Activated T-cell treated with anti-CD3 and anti-CD28 coated beads for 48 hours (primary cell): ENCODE measurements around the gene RPAP2.
"Not testable (repeated sequence)": the region's sequence is repeated elsewhere in the genome, so short reads cannot be mapped to it uniquely, and the experiment has no call there.

Source experiments
- DNase-seq: peaks from one replicate; pipeline ENCODE4 v3.0.0-alpha.2; 2020; ENCODE audit warnings: low read depth

The RPAP2 gene

GRCh38 chr1:92298573-92299476 is at the start of gene RPAP2, which contains the start of gene GLMN:
Gene RPAP2 (plus strand): TSS chr1:92299059. CDS start chr1:92299074, 15 bp downstream.
Gene GLMN (minus strand): TSS chr1:92298987. CDS start chr1:92297999, 988 bp downstream.
- peak; percentile 76 for DNase-seq

GRCh38 chr1:92254714-92255113 is 44.1 kb upstream of the RPAP2 start:
- not testable (repeated sequence) for DNase-seq

- no peak for DNase-seq
Observed at GRCh38 chr1:92259350-92259749, 39.5 kb upstream of the RPAP2 start.

GRCh38 chr1:92262516-92262915 is 36.3 kb upstream of the RPAP2 start:
- no peak for DNase-seq

- DNase-seq, result no peak
Observed at GRCh38 chr1:92273039-92273438, 25.8 kb upstream of the RPAP2 start.

GRCh38 chr1:92274939-92275338 is 23.9 kb upstream of the RPAP2 start:
- no peak for DNase-seq

- DNase-seq, result no peak
Observed at GRCh38 chr1:92276082-92276481, 22.8 kb upstream of the RPAP2 start.

- DNase-seq, result no peak
Observed at GRCh38 chr1:92277105-92277723, 21.6 kb upstream of the RPAP2 start.

- DNase-seq, result not testable (repeated sequence)
Observed at GRCh38 chr1:92279781-92280180, 19.1 kb upstream of the RPAP2 start.

GRCh38 chr1:92281411-92281810 is 17.4 kb upstream of the RPAP2 start:
- DNase-seq, result not testable (repeated sequence)

GRCh38 chr1:92291372-92291999 is 7.4 kb upstream of the RPAP2 start:
- DNase-seq, result no peak

- no peak for DNase-seq
Observed at GRCh38 chr1:92298213-92298572, 666 bp upstream of the RPAP2 start.

GRCh38 chr1:92299477-92300150 is 755 bp downstream of the RPAP2 start:
- DNase-seq, result no peak

GRCh38 chr1:92301021-92301420 is 2.2 kb downstream of the RPAP2 start:
- no peak for DNase-seq

- no peak for DNase-seq
Observed at GRCh38 chr1:92306020-92306419, 7.2 kb downstream of the RPAP2 start.

GRCh38 chr1:92307980-92308379 is 9.1 kb downstream of the RPAP2 start:
- DNase-seq, result no peak

GRCh38 chr1:92310185-92310597 is 11.3 kb downstream of the RPAP2 start:
- DNase-seq, result no peak

- DNase-seq, result no peak
Observed at GRCh38 chr1:92314024-92314423, 15.2 kb downstream of the RPAP2 start.

GRCh38 chr1:92315766-92316599 is 17.1 kb downstream of the RPAP2 start:
- DNase-seq, result peak; percentile 10

GRCh38 chr1:92317836-92318493 is 19.1 kb downstream of the RPAP2 start:
- DNase-seq, result no peak
